Astrocyte (in vitro differentiated cells and primary cell): ENCODE results near the gene CNOT11.

Experiments used
- EZH2 ChIP-seq: IDR thresholded peaks from 2 replicates; pipeline ENCODE4 v1.6.1; 2012; ENCODE audit warnings: mild to moderate bottlenecking, low read length, inconsistent platforms; ENCODE audit not compliant: insufficient read depth
- TF ChIP-seq, protein P1 (sequence below): IDR thresholded peaks from 2 replicates; pipeline ENCODE4 v1.5.1; 2011; ENCODE audit warnings: low read depth, mild to moderate bottlenecking, inconsistent platforms, low read length, moderate library complexity; ENCODE audit not compliant: insufficient read depth

DNA sequence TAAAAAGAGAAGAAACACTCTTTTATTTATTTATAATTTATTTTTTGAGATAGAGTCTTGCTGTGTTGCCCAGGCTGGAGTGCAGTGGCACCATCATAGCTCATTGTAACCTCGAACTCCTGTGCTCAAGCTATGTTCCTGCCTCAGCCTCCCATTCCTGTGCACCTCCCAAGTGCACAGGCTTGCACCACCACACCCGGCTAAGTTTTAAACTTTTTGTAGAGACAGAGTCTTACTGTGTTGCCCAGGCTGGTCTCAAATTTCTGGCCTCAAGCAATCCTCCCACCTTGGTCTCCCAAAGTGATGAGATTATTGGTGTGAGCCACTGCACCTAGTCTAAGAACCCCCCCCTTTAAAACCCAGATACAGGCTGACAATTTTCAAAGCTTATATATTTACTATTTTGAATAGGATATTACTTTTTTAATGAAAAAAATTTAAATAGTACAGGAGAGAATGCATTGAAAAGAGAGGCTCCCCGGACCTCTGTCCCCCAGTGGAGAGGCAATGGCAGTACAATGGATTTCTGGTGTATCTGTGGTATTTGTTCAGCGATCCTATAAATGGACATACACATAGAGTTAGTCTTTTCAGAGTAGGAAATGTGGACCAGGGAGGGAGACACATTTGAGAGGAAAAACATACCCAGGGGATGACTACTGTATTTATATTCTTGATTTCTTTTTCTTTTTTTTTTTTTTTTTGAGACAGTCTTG, 48.1 kb upstream of the CNOT11 start:
- TF ChIP-seq EZH2, result no peak
- TF ChIP-seq, protein P1, sequence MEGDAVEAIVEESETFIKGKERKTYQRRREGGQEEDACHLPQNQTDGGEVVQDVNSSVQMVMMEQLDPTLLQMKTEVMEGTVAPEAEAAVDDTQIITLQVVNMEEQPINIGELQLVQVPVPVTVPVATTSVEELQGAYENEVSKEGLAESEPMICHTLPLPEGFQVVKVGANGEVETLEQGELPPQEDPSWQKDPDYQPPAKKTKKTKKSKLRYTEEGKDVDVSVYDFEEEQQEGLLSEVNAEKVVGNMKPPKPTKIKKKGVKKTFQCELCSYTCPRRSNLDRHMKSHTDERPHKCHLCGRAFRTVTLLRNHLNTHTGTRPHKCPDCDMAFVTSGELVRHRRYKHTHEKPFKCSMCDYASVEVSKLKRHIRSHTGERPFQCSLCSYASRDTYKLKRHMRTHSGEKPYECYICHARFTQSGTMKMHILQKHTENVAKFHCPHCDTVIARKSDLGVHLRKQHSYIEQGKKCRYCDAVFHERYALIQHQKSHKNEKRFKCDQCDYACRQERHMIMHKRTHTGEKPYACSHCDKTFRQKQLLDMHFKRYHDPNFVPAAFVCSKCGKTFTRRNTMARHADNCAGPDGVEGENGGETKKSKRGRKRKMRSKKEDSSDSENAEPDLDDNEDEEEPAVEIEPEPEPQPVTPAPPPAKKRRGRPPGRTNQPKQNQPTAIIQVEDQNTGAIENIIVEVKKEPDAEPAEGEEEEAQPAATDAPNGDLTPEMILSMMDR, result peak; percentile 25
